Suprapubic skin (tissue), 4 donors: Measurements from ENCODE around the gene BHMT2. TPM values are rescaled to one million over a fixed set of nuclear protein-coding genes. Genes with fewer than 3 reads are reported as not detected.

Source experiments
- DNase-seq, 2 donors: peaks; one replicate each; pipeline ENCODE4 v3.0.0-alpha.2; 2019; ENCODE audit warnings: low spot score in 2 of 2
- H3K27ac ChIP-seq: fragments of 200-600 bp; sonication (generic); one replicate; pipeline ENCODE4 v1.5.1; 2019
- H3K27me3 ChIP-seq: fragments of 200-600 bp; sonication (generic); one replicate; pipeline ENCODE4 v1.5.1; 2019
- H3K36me3 ChIP-seq: fragments of 200-600 bp; sonication (generic); one replicate; pipeline ENCODE4 v1.5.1; 2019
- H3K4me1 ChIP-seq: fragments of 200-600 bp; sonication (generic); one replicate; pipeline ENCODE4 v1.5.1; 2019
- H3K4me3 ChIP-seq: fragments of 200-600 bp; sonication (generic); one replicate; pipeline ENCODE4 v1.5.1; 2019; ENCODE audit warnings: mild to moderate bottlenecking
- H3K9me3 ChIP-seq: fragments of 200-600 bp; sonication (generic); one replicate; pipeline ENCODE4 v1.5.1; 2019
- EP300 ChIP-seq: sonication (generic); formaldehyde crosslinking; IDR thresholded peaks from one replicate; pipeline ENCODE4 v1.6.1; 2017; ENCODE audit warnings: antibody characterized with exemption
- POLR2A ChIP-seq, 2 donors: fragments of 450-650 bp; IDR thresholded peaks; one replicate each; pipeline ENCODE4 v1.6.1; 2017; ENCODE audit warnings: antibody characterized with exemption in 2 of 2, mild to moderate bottlenecking in 2 of 2, moderate library complexity in 2 of 2
- POLR2AphosphoS5 ChIP-seq, 3 donors: sonication (generic); formaldehyde crosslinking; IDR thresholded peaks; one replicate each; pipeline ENCODE4 v1.6.1; 2017; ENCODE audit warnings: antibody characterized with exemption in 3 of 3
- WGBS: methylation state at CpG from one replicate; pipeline ENCODE4 v1.1.5; 2018; 5-methylcytosine and 5-hydroxymethylcytosine counted together
- total RNA-seq, 4 donors: library from RNA; depleted of rRNA; stranded (reverse); fragments of >200 nt; gene quantifications; one replicate each; pipeline ENCODE4 v1.1.0, GENCODE V29; 2016
- TF ChIP-seq, protein P1 (sequence below), 2 donors: fragments of 200-600 bp in 1 of 2; fragments of 450-650 bp in 1 of 2; sonication (generic) in 1 of 2; IDR thresholded peaks; one replicate each; pipeline ENCODE4 v1.5.1; 2016 to 2019; ENCODE audit warnings: antibody characterized with exemption in 2 of 2, mild to moderate bottlenecking in 1 of 2, moderate library complexity in 1 of 2

BHMT2 gene
- total RNA-seq, 4 donors from 2014 or later: 0.30 to 7.5 (median 1.4) TPM

DNA sequence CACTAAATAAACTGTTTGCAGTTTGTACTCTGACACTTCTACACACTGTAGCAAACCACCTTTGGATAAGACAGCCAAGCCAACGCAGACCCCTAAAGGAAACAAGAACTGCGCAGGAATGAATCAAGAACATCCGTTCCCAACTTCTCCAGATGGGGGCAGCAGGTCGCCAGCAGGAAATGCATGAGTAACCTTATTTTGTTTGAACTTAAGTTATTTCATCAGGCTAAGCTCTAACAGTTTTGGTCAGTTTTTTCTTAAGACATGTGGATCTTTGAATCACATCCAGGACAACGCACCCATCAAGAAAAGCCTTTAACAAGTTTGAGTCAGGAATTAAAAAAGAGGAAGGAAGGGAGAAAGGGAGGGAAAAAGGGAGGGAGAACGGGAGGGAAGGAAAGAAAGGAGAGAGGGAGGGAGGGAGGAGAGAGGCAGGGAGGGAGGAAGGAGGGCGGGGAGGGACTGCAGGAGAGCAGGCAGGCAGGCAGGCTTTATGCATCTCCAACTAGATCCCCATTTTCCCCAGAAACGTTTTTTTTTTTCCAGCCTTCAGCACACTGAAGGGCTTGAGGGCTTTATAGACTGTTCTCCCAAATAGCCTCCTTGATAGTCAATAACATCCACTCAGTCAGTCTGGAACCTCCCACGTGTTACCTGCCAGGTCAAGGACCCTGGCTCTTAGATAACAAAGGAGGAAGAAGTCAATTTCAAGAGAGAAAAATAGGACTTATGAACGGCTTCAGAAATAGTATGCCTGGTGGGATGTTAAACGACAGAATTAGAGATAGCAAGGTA, 64.3 kb downstream of the BHMT2 start:
- H3K4me3 ChIP-seq: peak overlapping the region; percentile 24
- no peaks in the 10 kb centered on the region for H3K9me3 ChIP-seq
- 7% methylated on average over 11 of the region's 11 CpGs for WGBS
- peaks cover 9% of the 10 kb centered on the region for H3K4me1 ChIP-seq
- H3K36me3 ChIP-seq: no peaks in the 10 kb centered on the region
- TF ChIP-seq, protein P1, sequence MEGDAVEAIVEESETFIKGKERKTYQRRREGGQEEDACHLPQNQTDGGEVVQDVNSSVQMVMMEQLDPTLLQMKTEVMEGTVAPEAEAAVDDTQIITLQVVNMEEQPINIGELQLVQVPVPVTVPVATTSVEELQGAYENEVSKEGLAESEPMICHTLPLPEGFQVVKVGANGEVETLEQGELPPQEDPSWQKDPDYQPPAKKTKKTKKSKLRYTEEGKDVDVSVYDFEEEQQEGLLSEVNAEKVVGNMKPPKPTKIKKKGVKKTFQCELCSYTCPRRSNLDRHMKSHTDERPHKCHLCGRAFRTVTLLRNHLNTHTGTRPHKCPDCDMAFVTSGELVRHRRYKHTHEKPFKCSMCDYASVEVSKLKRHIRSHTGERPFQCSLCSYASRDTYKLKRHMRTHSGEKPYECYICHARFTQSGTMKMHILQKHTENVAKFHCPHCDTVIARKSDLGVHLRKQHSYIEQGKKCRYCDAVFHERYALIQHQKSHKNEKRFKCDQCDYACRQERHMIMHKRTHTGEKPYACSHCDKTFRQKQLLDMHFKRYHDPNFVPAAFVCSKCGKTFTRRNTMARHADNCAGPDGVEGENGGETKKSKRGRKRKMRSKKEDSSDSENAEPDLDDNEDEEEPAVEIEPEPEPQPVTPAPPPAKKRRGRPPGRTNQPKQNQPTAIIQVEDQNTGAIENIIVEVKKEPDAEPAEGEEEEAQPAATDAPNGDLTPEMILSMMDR (IDR thresholded peaks at IDR 0.05): peak; percentile 47 to 63
- TF ChIP-seq POLR2A (IDR thresholded peaks at IDR 0.05): no peak
- DNase-seq: peak in 1 of 2 donors; percentile 73
- no peaks in the 10 kb centered on the region for H3K27me3 ChIP-seq
- no peak overlapping the region for H3K27ac ChIP-seq

- 88% methylated on average over 5 of the region's 5 CpGs for WGBS
- DNase-seq: no peak
- Histone ChIP-seq H3K9me3 (no peaks in the 10 kb centered on the region), H3K27me3 (no peaks in the 10 kb centered on the region), H3K27ac (no peak overlapping the region), H3K4me3 (no peak overlapping the region), H3K4me1 (peaks cover 9% of the 10 kb centered on the region), H3K36me3 (no peaks in the 10 kb centered on the region)
- TF ChIP-seq POLR2AphosphoS5 (IDR thresholded peaks at IDR 0.05) (no peak), EP300 (no peak), POLR2A (IDR thresholded peaks at IDR 0.05) (no peak)
- TF ChIP-seq, protein P1 (IDR thresholded peaks at IDR 0.05): no peak
Observed at GRCh38 chr5:79135790-79136553, 66.4 kb downstream of the BHMT2 start.

- no peak for TF ChIP-seq EP300
- TF ChIP-seq, protein P1 (IDR thresholded peaks at IDR 0.05): no peak
- TF ChIP-seq POLR2A (IDR thresholded peaks at IDR 0.05): no peak
- no peak for TF ChIP-seq POLR2AphosphoS5 (IDR thresholded peaks at IDR 0.05)
- 94% methylated on average over 2 of the region's 2 CpGs for WGBS
- peaks cover 9% of the 10 kb centered on the region for H3K4me1 ChIP-seq
- H3K27me3 ChIP-seq: no peaks in the 10 kb centered on the region
- no peaks in the 10 kb centered on the region for H3K36me3 ChIP-seq
- no peak overlapping the region for H3K27ac ChIP-seq
- no peaks in the 10 kb centered on the region for H3K9me3 ChIP-seq
- no peak overlapping the region for H3K4me3 ChIP-seq
- no peak for DNase-seq
Observed at GRCh38 chr5:79136618-79137017, 67.1 kb downstream of the BHMT2 start.

Other genes with a start within 250 kb of the BHMT2 start
- gene ARSB, start 84.5 kb upstream of the BHMT2 start, total RNA-seq: 1 to 10 TPM; 3.1 to 5.1 (median 3.4) TPM
- gene DMGDH, start 93 bp upstream of the BHMT2 start, total RNA-seq: 1 to 10 TPM in 2 of 4 donors, under 1 TPM in 1, not detected in 1; 0.55 to 2.8 (median 1.1) TPM
- gene BHMT, start 42.0 kb downstream of the BHMT2 start, total RNA-seq: under 1 TPM in 2 of 4 donors, not detected in 2; 0.30 to 0.64 TPM
- gene JMY, start 166.4 kb downstream of the BHMT2 start, total RNA-seq: 10 to 100 TPM; 17.6 to 34.4 (median 22.0) TPM